ENCODE results near the gene PERP.

DNA sequence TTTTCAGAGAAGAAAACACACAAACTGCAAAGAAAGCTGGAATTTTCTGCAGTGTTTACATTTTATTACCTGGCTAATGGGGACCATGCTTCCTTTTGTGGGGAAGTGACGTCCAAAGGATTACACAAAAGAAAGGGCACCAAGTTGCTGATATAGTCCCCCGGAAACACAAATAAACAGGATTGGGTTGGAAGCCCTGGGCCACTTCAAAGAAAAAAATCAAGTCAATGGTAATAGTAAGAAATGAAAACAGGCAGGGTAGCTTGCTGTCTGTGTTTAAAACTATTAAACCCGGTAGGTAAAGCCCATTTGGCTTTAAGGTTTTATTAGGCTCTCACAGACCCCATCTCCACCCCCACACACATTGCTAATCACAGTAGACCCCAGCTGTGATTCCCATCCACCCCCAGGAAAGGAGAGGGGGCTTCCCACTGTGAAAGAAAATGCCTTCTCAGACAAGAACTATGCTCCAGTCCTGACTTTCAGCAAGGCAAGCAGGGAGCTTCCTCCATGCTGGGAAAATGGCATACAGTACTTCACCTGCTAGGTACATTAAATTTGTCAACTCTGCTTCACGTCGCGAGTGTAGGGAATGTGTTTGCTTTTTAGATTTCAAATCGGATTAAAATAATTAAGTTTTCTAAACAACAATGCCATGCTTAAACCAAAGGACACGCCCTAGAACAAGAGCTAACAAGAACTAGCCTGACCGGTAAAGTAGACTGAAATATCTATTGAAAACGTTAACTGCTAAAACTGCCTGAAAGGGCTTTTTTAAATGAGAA is 1.1 kb downstream of the PERP start:
- TF ChIP-seq, protein P1, sequence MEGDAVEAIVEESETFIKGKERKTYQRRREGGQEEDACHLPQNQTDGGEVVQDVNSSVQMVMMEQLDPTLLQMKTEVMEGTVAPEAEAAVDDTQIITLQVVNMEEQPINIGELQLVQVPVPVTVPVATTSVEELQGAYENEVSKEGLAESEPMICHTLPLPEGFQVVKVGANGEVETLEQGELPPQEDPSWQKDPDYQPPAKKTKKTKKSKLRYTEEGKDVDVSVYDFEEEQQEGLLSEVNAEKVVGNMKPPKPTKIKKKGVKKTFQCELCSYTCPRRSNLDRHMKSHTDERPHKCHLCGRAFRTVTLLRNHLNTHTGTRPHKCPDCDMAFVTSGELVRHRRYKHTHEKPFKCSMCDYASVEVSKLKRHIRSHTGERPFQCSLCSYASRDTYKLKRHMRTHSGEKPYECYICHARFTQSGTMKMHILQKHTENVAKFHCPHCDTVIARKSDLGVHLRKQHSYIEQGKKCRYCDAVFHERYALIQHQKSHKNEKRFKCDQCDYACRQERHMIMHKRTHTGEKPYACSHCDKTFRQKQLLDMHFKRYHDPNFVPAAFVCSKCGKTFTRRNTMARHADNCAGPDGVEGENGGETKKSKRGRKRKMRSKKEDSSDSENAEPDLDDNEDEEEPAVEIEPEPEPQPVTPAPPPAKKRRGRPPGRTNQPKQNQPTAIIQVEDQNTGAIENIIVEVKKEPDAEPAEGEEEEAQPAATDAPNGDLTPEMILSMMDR (IDR thresholded peaks at IDR 0.05) = no peak
- no peak for TF ChIP-seq EZH2 (IDR thresholded peaks at IDR 0.05; ENCODE audit: borderline replicate concordance, insufficient read depth, low read depth, low read length, poor library complexity, severe bottlenecking)
